MM.1S (cell line): Measurements from ENCODE around the gene RNU6-1.

ENCODE experiments used
- CTCF ChIP-seq: fragments of 300-600 bp; sonication (generic); IDR thresholded peaks from 2 replicates; pipeline ENCODE4 v1.5.1; 2016; ENCODE audit warnings: antibody characterized with exemption, low read length, mixed read lengths
- EZH2phosphoT487 ChIP-seq: fragments of 300-600 bp; sonication (generic); IDR thresholded peaks from 2 replicates; pipeline ENCODE4 v1.6.1; 2018; ENCODE audit warnings: antibody characterized with exemption, low read length

DNA sequence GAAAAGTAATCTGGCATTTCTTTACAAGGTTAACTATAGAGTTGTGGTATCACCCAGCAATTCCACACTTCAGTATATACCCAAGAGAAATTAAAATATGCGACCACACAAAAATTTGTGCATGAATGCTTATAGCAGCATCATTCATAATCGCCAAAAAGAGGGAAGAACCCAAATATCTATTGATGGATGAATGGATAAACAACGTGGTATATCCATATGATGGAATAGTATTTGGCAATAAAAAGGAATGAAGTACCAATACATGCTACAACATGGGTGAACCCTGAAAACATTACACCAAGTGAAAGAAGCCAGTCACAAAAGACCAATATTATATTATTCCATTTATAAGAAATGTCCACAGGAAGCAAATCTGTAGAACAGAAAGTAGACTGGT lies 23.2 kb downstream of the RNU6-1 start:
- TF ChIP-seq CTCF: no peak
- no peak for TF ChIP-seq EZH2phosphoT487
